ENCODE data around the gene ZNF488. TPM values are rescaled to one million over a fixed set of nuclear protein-coding genes. Genes with fewer than 3 reads are reported as not detected.

Gene ZNF488
- total and polyA plus RNA-seq, 2 donors (not counting 1 experiment from before 2014, with no cell fraction given): not detected

DNA sequence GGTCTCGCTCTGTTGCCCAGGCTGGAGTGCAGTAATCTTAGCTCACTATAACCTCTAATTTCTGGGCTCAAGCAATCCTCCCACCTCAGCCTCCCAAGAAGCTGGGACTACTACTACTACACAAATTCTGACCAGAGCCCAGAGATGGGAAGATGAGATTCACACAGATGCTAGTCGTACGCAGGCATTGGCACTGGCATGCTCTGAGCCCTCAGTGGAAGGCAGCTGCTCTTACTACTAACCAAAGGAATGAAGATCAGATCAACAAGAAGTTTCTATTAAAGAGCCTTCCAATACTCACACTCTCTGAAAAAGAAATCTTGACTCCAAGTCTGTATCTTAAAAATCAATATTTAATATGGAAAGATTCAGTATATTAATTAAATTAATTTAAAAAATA is 51.1 kb downstream of the ZNF488 start:
- ChIA-PET CTCF (no interaction called here), POLR2A (no interaction called here)
- Mint-ChIP-seq H3K4me3 (no peak overlapping the region), H3K27me3 (peaks cover 18% of the 10 kb centered on the region), H3K27ac (no peak overlapping the region), H3K9me3 (ENCODE audit: insufficient read depth) (no peaks in the 10 kb centered on the region), H3K4me1 (no peaks in the 10 kb centered on the region)
- Histone ChIP-seq H3K4me2 (replicated peaks; ENCODE audit: low read depth, low read length, poor library complexity, severe bottlenecking) (no peak overlapping the region), H3K4me1 (ENCODE audit: control insufficient read depth in 2 of 2, insufficient read depth in 2 of 2, low read length in 2 of 2) (no peaks in the 10 kb centered on the region), H4K20me1 (ENCODE audit: control insufficient read depth, insufficient read depth, low read length, poor library complexity, severe bottlenecking) (no peaks in the 10 kb centered on the region), H3K36me3 (replicated peaks in 1 of 2; ENCODE audit: control extremely low read depth in 1 of 2, control insufficient read depth in 1 of 2, extremely low read depth in 1 of 2, insufficient read depth in 2 of 2, low read length in 1 of 2) (no peaks in the 10 kb centered on the region), H3K27me3 (replicated peaks in 1 of 4; ENCODE audit: control extremely low read depth in 1 of 4, control insufficient read depth in 3 of 4, insufficient read depth in 4 of 4, low read length in 3 of 4) (no peaks in the 10 kb centered on the region), H3K4me3 (ENCODE audit: control extremely low read depth in 1 of 5, extremely low read depth in 1 of 5, insufficient read depth in 1 of 5, low read depth in 2 of 5, low read length in 4 of 5) (no peak overlapping the region), H3K9ac (ENCODE audit: low read length) (no peak overlapping the region), H3K79me2 (ENCODE audit: control insufficient read depth, insufficient read depth, low read length) (no peaks in the 10 kb centered on the region), H2AFZ (ENCODE audit: insufficient read depth, low read depth, low read length, poor library complexity, severe bottlenecking) (no peak overlapping the region), H3K9me3 (ENCODE audit: control extremely low read depth in 1 of 3, control insufficient read depth in 2 of 3, insufficient read depth in 1 of 3, low read length in 2 of 3) (peaks cover 0 to 15% (median 0%) of the 10 kb centered on the region in 3 donors), H3K27ac (ENCODE audit: low read length in 2 of 2) (no peak overlapping the region)
- DNase-seq: no peak
- ATAC-seq (ENCODE audit: low read depth): no peak
- WGBS (ENCODE audit: insufficient coverage): 95% methylated on average over 3 of the region's 3 CpGs
- intact Hi-C loops (cut with micrococcal nuclease): no loop called here
- TF ChIP-seq EZH2 (IDR thresholded peaks at IDR 0.05; ENCODE audit: borderline replicate concordance, insufficient read depth, low read depth, low read length, poor library complexity, severe bottlenecking): no peak
- TF ChIP-seq, protein P1, sequence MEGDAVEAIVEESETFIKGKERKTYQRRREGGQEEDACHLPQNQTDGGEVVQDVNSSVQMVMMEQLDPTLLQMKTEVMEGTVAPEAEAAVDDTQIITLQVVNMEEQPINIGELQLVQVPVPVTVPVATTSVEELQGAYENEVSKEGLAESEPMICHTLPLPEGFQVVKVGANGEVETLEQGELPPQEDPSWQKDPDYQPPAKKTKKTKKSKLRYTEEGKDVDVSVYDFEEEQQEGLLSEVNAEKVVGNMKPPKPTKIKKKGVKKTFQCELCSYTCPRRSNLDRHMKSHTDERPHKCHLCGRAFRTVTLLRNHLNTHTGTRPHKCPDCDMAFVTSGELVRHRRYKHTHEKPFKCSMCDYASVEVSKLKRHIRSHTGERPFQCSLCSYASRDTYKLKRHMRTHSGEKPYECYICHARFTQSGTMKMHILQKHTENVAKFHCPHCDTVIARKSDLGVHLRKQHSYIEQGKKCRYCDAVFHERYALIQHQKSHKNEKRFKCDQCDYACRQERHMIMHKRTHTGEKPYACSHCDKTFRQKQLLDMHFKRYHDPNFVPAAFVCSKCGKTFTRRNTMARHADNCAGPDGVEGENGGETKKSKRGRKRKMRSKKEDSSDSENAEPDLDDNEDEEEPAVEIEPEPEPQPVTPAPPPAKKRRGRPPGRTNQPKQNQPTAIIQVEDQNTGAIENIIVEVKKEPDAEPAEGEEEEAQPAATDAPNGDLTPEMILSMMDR (IDR thresholded peaks at IDR 0.05): no peak

GRCh38 chr10:47332371-47332770 is 51.7 kb downstream of the ZNF488 start:
- DNase-seq (no peak), ATAC-seq (ENCODE audit: low read depth) (no peak)
- ChIA-PET CTCF (interaction anchor here (0.6 kb wide), 1 partner anchor 108 kb away, joined by 4 read pairs; no protein-coding TSS in a partner anchor), POLR2A (no interaction called here)
- no peak overlapping the region for H3K27ac Mint-ChIP-seq
- H3K9me3 Mint-ChIP-seq (ENCODE audit: insufficient read depth): no peaks in the 10 kb centered on the region
- no peaks in the 10 kb centered on the region for H3K36me3 ChIP-seq (replicated peaks in 1 of 2; ENCODE audit: control extremely low read depth in 1 of 2, control insufficient read depth in 1 of 2, extremely low read depth in 1 of 2, insufficient read depth in 2 of 2, low read length in 1 of 2)
- no peak overlapping the region for H2AFZ ChIP-seq (ENCODE audit: insufficient read depth, low read depth, low read length, poor library complexity, severe bottlenecking)
- H3K27me3 ChIP-seq (replicated peaks in 1 of 4; ENCODE audit: control extremely low read depth in 1 of 4, control insufficient read depth in 3 of 4, insufficient read depth in 4 of 4, low read length in 3 of 4): no peaks in the 10 kb centered on the region
- intact Hi-C loops (cut with micrococcal nuclease): no loop called here
- H3K9me3 ChIP-seq (ENCODE audit: control extremely low read depth in 1 of 3, control insufficient read depth in 2 of 3, insufficient read depth in 1 of 3, low read length in 2 of 3): peaks cover 0 to 15% (median 0%) of the 10 kb centered on the region in 3 donors
- no peaks in the 10 kb centered on the region for H4K20me1 ChIP-seq (ENCODE audit: control insufficient read depth, insufficient read depth, low read length, poor library complexity, severe bottlenecking)
- no peak overlapping the region for H3K4me3 Mint-ChIP-seq
- WGBS (ENCODE audit: insufficient coverage): 100% methylated on average over 1 of the region's 3 CpGs
- no peak overlapping the region for H3K9ac ChIP-seq (ENCODE audit: low read length)
- no peak overlapping the region for H3K4me3 ChIP-seq (ENCODE audit: control extremely low read depth in 1 of 5, extremely low read depth in 1 of 5, insufficient read depth in 1 of 5, low read depth in 2 of 5, low read length in 4 of 5)
- no peaks in the 10 kb centered on the region for H3K4me1 ChIP-seq (ENCODE audit: control insufficient read depth in 2 of 2, insufficient read depth in 2 of 2, low read length in 2 of 2)
- H3K4me1 Mint-ChIP-seq: no peaks in the 10 kb centered on the region
- no peak overlapping the region for H3K27ac ChIP-seq (ENCODE audit: low read length in 2 of 2)
- no peak overlapping the region for H3K4me2 ChIP-seq (replicated peaks; ENCODE audit: low read depth, low read length, poor library complexity, severe bottlenecking)
- peaks cover 13% of the 10 kb centered on the region for H3K27me3 Mint-ChIP-seq
- TF ChIP-seq EZH2 (IDR thresholded peaks at IDR 0.05; ENCODE audit: borderline replicate concordance, insufficient read depth, low read depth, low read length, poor library complexity, severe bottlenecking): no peak
- TF ChIP-seq, protein P1 (IDR thresholded peaks at IDR 0.05): no peak
- H3K79me2 ChIP-seq (ENCODE audit: control insufficient read depth, insufficient read depth, low read length): no peaks in the 10 kb centered on the region

All from B cell (primary cell).